Measurements from ENCODE around the gene NUTM2A. TPM values are rescaled to one million over a fixed set of nuclear protein-coding genes. Genes with fewer than 3 reads are reported as not detected.

The NUTM2A gene
- total RNA-seq, result 0.49 and 0.76 TPM in 2 replicates

GRCh38 chr10:87225148-87225547 is at the start of gene NUTM2A:
Gene NUTM2A (plus strand): TSS chr10:87225448. CDS start chr10:87225831, 383 bp downstream.

Other genes with a start within 250 kb of the NUTM2A start
- not detected in 2 replicates for gene FAM25A, start 205.2 kb upstream of the NUTM2A start, total RNA-seq
- gene GLUD1, start 130.6 kb upstream of the NUTM2A start, total RNA-seq, result 101 and 112 TPM in 2 replicates
- 12.5 and 20.7 TPM in 2 replicates for gene SHLD2, start 130.2 kb upstream of the NUTM2A start, total RNA-seq
- gene NUTM2D, start 132.3 kb downstream of the NUTM2A start, total RNA-seq, result 0.81 and 7.0 TPM in 2 replicates